SU-DHL-6 (cell line): ENCODE data around the gene SAMD11.

Source experiments
- H2AFZ ChIP-seq: fragments of 200-600 bp; sonication (generic); 2 replicates; pipeline ENCODE4 v1.6.1; 2014; ENCODE audit warnings: low read depth, mild to moderate bottlenecking, moderate library complexity, mixed read lengths, antibody characterized with exemption, low read length; ENCODE audit not compliant: severe bottlenecking
- H3F3A ChIP-seq: fragments of 200-600 bp; shearing (Covaris generic); 2 replicates; pipeline ENCODE4 v1.6.0; 2016; ENCODE audit warnings: antibody characterized with exemption, mild to moderate bottlenecking; ENCODE audit not compliant: insufficient read depth
- H3K27ac ChIP-seq: fragments of 200-600 bp; sonication (generic); 2 replicates; pipeline ENCODE4 v1.5.1; 2016; ENCODE audit warnings: low read depth, mild to moderate bottlenecking, low read length, moderate library complexity, mixed read lengths
- H3K27me3 ChIP-seq: fragments of 200-600 bp; sonication (generic), shearing (Covaris generic); 2 replicates; pipeline ENCODE4 v1.6.0; 2014; ENCODE audit warnings: mild to moderate bottlenecking, low read length
- H3K36me3 ChIP-seq: fragments of 200-600 bp; sonication (generic); 2 replicates; pipeline ENCODE4 v1.6.1; 2014; ENCODE audit warnings: mild to moderate bottlenecking, low read length, mixed read lengths
- H3K4me2 ChIP-seq: fragments of 300-600, 200-600 bp; shearing (Covaris generic), sonication (generic); 2 replicates; pipeline ENCODE4 v1.6.0; 2014; ENCODE audit warnings: low read length, low read depth, mild to moderate bottlenecking; ENCODE audit not compliant: poor library complexity, severe bottlenecking
- H3K4me3 ChIP-seq: fragments of 200-600 bp; sonication (generic); 2 replicates; pipeline ENCODE4 v1.5.1; 2014; ENCODE audit warnings: antibody characterized with exemption, low read length, mild to moderate bottlenecking, mixed read lengths; ENCODE audit not compliant: insufficient read depth, poor library complexity, severe bottlenecking
- H3K79me2 ChIP-seq: fragments of 200-600 bp; sonication (generic); 2 replicates; pipeline ENCODE4 v1.6.1; 2014; ENCODE audit warnings: mild to moderate bottlenecking, low read length, moderate library complexity; ENCODE audit not compliant: insufficient read depth
- H3K9ac ChIP-seq: fragments of 200-600 bp; sonication (generic); 2 replicates; pipeline ENCODE4 v1.7.0; 2014; ENCODE audit warnings: mild to moderate bottlenecking, low read length
- H3K9me2 ChIP-seq: fragments of 200-600 bp; sonication (generic); replicated peaks from 2 replicates; pipeline ENCODE4 v1.6.1; 2014; ENCODE audit warnings: low read length; ENCODE audit not compliant: insufficient read depth
- H3K9me3 ChIP-seq: fragments of 200-600 bp; sonication (generic); 2 replicates; pipeline ENCODE4 v1.6.1; 2014; ENCODE audit warnings: low read length, mixed read lengths; ENCODE audit not compliant: insufficient read depth
- H4K20me1 ChIP-seq: fragments of 200-600 bp; sonication (generic); 2 replicates; pipeline ENCODE4 v1.6.1; 2014; ENCODE audit warnings: low read depth, mild to moderate bottlenecking, antibody characterized with exemption, low read length, moderate library complexity, mixed read lengths
- EZH2phosphoT487 ChIP-seq: fragments of 200-600 bp; sonication (generic), shearing (Covaris generic); conservative IDR thresholded peaks from 2 replicates; pipeline ENCODE4 v1.6.1; 2018; ENCODE audit warnings: mild to moderate bottlenecking, antibody characterized with exemption, low read length, moderate library complexity, mixed read lengths
- TF ChIP-seq, protein P1 (sequence below): fragments of 200-600 bp; sonication (generic); IDR thresholded peaks from one replicate; pipeline ENCODE4 v1.5.1; 2017; ENCODE audit warnings: antibody characterized with exemption, mild to moderate bottlenecking, low read length, moderate library complexity; ENCODE audit not compliant: insufficient read depth, poor library complexity, severe bottlenecking

Gene SAMD11

DNA sequence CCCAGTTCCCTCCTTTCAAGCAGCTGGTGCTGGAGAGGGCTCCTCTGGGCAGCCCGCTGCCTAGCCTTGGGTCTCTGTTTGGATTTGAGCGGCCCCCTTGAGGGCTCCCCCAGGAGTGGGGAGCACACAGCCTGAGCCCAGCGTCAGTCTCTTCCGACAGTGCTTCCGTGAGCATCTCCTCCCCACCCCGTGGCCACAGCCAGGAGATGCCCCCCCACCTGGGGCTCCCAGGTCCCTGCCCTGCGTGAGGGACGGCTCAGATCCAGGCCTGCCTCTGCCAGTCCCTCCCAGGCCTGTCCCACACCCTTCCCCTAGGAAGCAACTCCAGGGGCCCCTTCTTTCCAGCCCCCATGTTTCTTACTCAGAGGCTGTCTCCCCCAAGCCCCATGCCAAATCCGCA, 3.5 kb downstream of the SAMD11 start:
- H3K27ac ChIP-seq = no peak overlapping the region
- TF ChIP-seq EZH2phosphoT487 = no peak
- TF ChIP-seq, protein P1, sequence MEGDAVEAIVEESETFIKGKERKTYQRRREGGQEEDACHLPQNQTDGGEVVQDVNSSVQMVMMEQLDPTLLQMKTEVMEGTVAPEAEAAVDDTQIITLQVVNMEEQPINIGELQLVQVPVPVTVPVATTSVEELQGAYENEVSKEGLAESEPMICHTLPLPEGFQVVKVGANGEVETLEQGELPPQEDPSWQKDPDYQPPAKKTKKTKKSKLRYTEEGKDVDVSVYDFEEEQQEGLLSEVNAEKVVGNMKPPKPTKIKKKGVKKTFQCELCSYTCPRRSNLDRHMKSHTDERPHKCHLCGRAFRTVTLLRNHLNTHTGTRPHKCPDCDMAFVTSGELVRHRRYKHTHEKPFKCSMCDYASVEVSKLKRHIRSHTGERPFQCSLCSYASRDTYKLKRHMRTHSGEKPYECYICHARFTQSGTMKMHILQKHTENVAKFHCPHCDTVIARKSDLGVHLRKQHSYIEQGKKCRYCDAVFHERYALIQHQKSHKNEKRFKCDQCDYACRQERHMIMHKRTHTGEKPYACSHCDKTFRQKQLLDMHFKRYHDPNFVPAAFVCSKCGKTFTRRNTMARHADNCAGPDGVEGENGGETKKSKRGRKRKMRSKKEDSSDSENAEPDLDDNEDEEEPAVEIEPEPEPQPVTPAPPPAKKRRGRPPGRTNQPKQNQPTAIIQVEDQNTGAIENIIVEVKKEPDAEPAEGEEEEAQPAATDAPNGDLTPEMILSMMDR = no peak
- no peaks in the 10 kb centered on the region for H4K20me1 ChIP-seq
- H3F3A ChIP-seq = no peaks in the 10 kb centered on the region
- no peaks in the 10 kb centered on the region for H3K36me3 ChIP-seq
- H3K9ac ChIP-seq = no peak overlapping the region
- H3K79me2 ChIP-seq = no peaks in the 10 kb centered on the region
- H3K9me3 ChIP-seq = no peaks in the 10 kb centered on the region
- no peak overlapping the region for H2AFZ ChIP-seq
- H3K4me3 ChIP-seq = no peak overlapping the region
- H3K9me2 ChIP-seq = no peaks in the 10 kb centered on the region
- no peaks in the 10 kb centered on the region for H3K27me3 ChIP-seq
- H3K4me2 ChIP-seq = no peak overlapping the region

DNA sequence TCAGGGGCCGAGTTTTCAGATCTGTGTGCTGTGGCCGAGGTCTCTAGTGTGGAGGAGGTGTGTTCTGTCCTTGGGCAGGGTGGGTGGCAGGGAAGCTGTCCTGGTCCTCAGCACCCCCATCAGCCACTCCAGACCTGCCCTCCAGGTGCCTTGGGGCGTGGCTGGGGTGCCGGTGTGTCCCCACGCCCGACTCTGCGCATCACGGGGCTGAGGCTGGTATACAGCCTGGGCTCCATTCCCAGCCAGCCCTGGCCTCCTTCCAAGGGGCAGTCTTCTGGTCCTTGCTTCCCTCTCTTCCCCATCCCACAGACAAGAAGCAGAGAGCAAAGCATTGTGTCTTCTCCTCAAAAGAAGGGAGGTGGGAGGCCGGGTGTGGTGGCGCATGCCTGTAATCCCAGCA, 4.0 kb downstream of the SAMD11 start:
- no peaks in the 10 kb centered on the region for H3K79me2 ChIP-seq
- H3K4me2 ChIP-seq = no peak overlapping the region
- no peak overlapping the region for H3K27ac ChIP-seq
- H4K20me1 ChIP-seq = no peaks in the 10 kb centered on the region
- TF ChIP-seq, protein P1 = no peak
- no peak for TF ChIP-seq EZH2phosphoT487
- no peak overlapping the region for H2AFZ ChIP-seq
- no peaks in the 10 kb centered on the region for H3F3A ChIP-seq
- H3K4me3 ChIP-seq = no peak overlapping the region
- no peak overlapping the region for H3K9ac ChIP-seq
- no peaks in the 10 kb centered on the region for H3K9me3 ChIP-seq
- no peaks in the 10 kb centered on the region for H3K36me3 ChIP-seq
- no peaks in the 10 kb centered on the region for H3K9me2 ChIP-seq
- H3K27me3 ChIP-seq = no peaks in the 10 kb centered on the region

DNA sequence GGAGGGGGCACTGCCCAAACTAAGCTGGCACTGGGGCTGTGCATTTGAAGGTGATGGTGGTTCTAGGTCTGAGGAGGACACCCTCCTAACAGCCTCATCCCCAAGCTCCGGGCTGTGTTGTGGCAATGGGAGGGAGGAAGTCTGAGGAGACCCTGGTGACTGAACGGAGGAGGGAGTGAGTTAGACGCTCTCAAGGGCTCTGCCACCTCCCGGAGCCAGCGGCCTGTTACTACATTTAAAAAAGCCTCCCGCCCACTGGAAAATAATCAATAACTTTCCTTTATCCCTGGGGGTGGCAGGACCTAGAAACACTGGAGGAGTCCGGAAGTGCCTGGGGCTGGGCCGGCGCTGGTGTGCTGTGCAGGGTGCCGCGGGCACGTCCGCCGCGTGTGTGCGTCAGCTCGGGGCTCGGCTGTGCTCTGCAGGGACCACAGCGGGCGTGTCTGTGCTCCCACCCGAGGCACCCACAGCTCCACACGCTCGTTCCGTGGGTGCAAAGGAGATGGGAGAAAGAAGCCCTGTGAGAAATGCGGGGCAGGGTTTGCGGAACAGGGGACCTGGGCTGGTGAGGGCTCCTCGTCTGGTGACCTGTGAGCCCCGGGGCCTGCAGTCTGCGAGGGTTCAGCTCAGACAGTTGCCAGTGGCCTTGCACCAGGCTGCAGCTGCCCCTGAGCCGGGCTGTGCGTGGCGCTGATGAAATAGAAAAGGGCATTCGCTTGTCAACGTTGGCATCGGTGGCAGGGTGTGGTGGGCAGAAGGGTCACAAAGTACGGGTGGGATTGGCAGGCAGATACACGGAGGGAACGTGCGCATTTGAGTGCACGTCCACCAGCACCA, 5.3 kb downstream of the SAMD11 start:
- no peak overlapping the region for H3K9ac ChIP-seq
- no peaks in the 10 kb centered on the region for H3K27me3 ChIP-seq
- H3K36me3 ChIP-seq = no peaks in the 10 kb centered on the region
- H3K4me2 ChIP-seq = no peak overlapping the region
- no peaks in the 10 kb centered on the region for H3K9me3 ChIP-seq
- H3K27ac ChIP-seq = no peak overlapping the region
- H3K79me2 ChIP-seq = no peaks in the 10 kb centered on the region
- H3K9me2 ChIP-seq = no peaks in the 10 kb centered on the region
- no peak overlapping the region for H2AFZ ChIP-seq
- H4K20me1 ChIP-seq = no peaks in the 10 kb centered on the region
- H3F3A ChIP-seq = no peaks in the 10 kb centered on the region
- H3K4me3 ChIP-seq = no peak overlapping the region
- TF ChIP-seq, protein P1 = no peak
- TF ChIP-seq EZH2phosphoT487 = no peak
